HepG2 (cell line): ENCODE data around the gene ATG16L2. TPM values are rescaled to one million over a fixed set of nuclear protein-coding genes. Genes with fewer than 3 reads are reported as not detected.
"Not testable (repeated sequence)": the region's sequence is repeated elsewhere in the genome, so short reads cannot be mapped to it uniquely, and the experiment has no call there.

ENCODE experiments used
- ATAC-seq: fragments of 200-7000 bp; cut with Tn5 transposase; 3 replicates; pipeline ENCODE4 v1.9.1; 2020; ENCODE audit warnings: mild to moderate bottlenecking, moderate library complexity
- BruUV-seq: library from RNA; stranded (reverse); fragments of 400-500 nt; replicated peaks from 2 replicates; lab custom pipeline; 2021; lab: Mats Ljungman, UMichigan
- CTCF ChIA-PET: fragments of 300-600 bp; formaldehyde crosslinking; extraction: SDS; loops from one replicate; lab custom pipeline; 2021; ENCODE audit warnings: low total read pairs, inconsistent platforms, low intra/inter-chr PET ratio; lab: Yijun Ruan, JAX
- POLR2A ChIA-PET: fragments of 350-600 bp; sonication (Branson Sonifier 250); formaldehyde crosslinking; loops from one replicate; lab custom pipeline; 2020; ENCODE audit warnings: antibody characterized with exemption, inconsistent platforms; lab: Yijun Ruan, JAX
- DNase-seq: peaks from one replicate; pipeline ENCODE4 v3.0.0-alpha.2; 2015; ENCODE audit warnings: low spot score
- FAIRE-seq: peaks from 3 replicates; lab custom pipeline; 2011; peaks lifted over from hg19 to GRCh38; lab: Jason Lieb, UNC
- H2AFZ ChIP-seq: one replicate; pipeline ENCODE4 v1.6.1; 2011; ENCODE audit warnings: low read length, inconsistent platforms
- H3K27ac ChIP-seq: fragments of 300-600 bp; 3 replicates; pipeline ENCODE4 v1.8.0; 2011; ENCODE audit warnings: mixed run types, mild to moderate bottlenecking, mixed read lengths, low read length, inconsistent platforms; ENCODE audit not compliant: insufficient read depth; ENCODE audit errors: extremely low read length
- H3K27me3 ChIP-seq, 2 experiments: fragments of 200-600 bp in 1 of 2; 2 replicates in 1 of 2; 3 replicates in 1 of 2; pipeline versions ENCODE4 v1.6.0 to v1.8.0; 2011; ENCODE audit warnings: low read length in 2 of 2, mild to moderate bottlenecking in 2 of 2, moderate library complexity in 2 of 2, inconsistent platforms in 1 of 2; ENCODE audit not compliant: insufficient read depth in 2 of 2, control insufficient read depth in 1 of 2
- H3K36me3 ChIP-seq, 2 experiments: fragments of 200-600 bp in 1 of 2; replicated peaks in 1 of 2; 2 replicates in 1 of 2; 3 replicates in 1 of 2; pipeline versions ENCODE4 v1.5.1 to v1.8.0; 2011; ENCODE audit warnings: low read length in 2 of 2, inconsistent platforms in 1 of 2; ENCODE audit not compliant: insufficient read depth in 2 of 2, control insufficient read depth in 1 of 2
- H3K4me1 ChIP-seq: 2 replicates; pipeline ENCODE4 v1.5.1; 2012; ENCODE audit warnings: low read length, inconsistent platforms; ENCODE audit not compliant: insufficient read depth
- H3K4me2 ChIP-seq: 2 replicates; pipeline ENCODE4 v1.6.0; 2011; ENCODE audit warnings: low read depth, low read length, inconsistent platforms
- H3K4me3 ChIP-seq, 3 experiments: fragments of 200-600 bp in 1 of 3; sonication (generic), shearing (Covaris generic) in 1 of 3; replicated peaks in 1 of 3; 2 replicates each; pipeline ENCODE4 v1.5.1; 2011 to 2016; ENCODE audit warnings: low read length in 3 of 3, inconsistent platforms in 2 of 3, low read depth in 2 of 3, mild to moderate bottlenecking in 2 of 3, control low read depth in 1 of 3, mixed read lengths in 1 of 3; ENCODE audit not compliant: insufficient read depth in 1 of 3
- H3K79me2 ChIP-seq: one replicate; pipeline ENCODE4 v1.6.1; 2011; ENCODE audit warnings: low read length, inconsistent platforms; ENCODE audit not compliant: insufficient read depth
- H3K9ac ChIP-seq: 2 replicates; pipeline ENCODE4 v1.6.0; 2011; ENCODE audit warnings: mild to moderate bottlenecking, low read depth, low read length, inconsistent platforms; ENCODE audit not compliant: insufficient read depth
- H3K9me3 ChIP-seq: 2 replicates; pipeline ENCODE4 v1.5.1; 2012; ENCODE audit warnings: mild to moderate bottlenecking, low read length
- H4K20me1 ChIP-seq: 2 replicates; pipeline ENCODE4 v1.6.0; 2011; ENCODE audit warnings: inconsistent platforms, mild to moderate bottlenecking, low read length, moderate library complexity; ENCODE audit not compliant: insufficient read depth
- POLR2A ChIP-seq, 2 experiments: IDR thresholded peaks; 2 replicates each; pipeline ENCODE4 v1.6.1; 2011; ENCODE audit warnings: low read depth in 2 of 2, low read length in 2 of 2, mild to moderate bottlenecking in 1 of 2, moderate library complexity in 1 of 2; ENCODE audit not compliant: insufficient read depth in 1 of 2
- POLR2AphosphoS5 ChIP-seq: IDR thresholded peaks from 2 replicates; pipeline ENCODE4 v1.6.1; 2012; ENCODE audit warnings: low read depth, low read length
- POLR2G ChIP-seq: fragments of 200-400 bp; formaldehyde crosslinking; IDR thresholded peaks from 2 replicates; pipeline ENCODE4 v1.6.1; 2018; ENCODE audit warnings: mild to moderate bottlenecking, low read depth, low read length, moderate library complexity
- RBM22 ChIP-seq: fragments of 200-400 bp; formaldehyde crosslinking; optimal IDR thresholded peaks from 2 replicates; pipeline ENCODE3; 2017; ENCODE audit warnings: mild to moderate bottlenecking, low read length, moderate library complexity
- RFX5 ChIP-seq: IDR thresholded peaks from 2 replicates; pipeline ENCODE4 v1.6.1; 2011; ENCODE audit warnings: low read depth, low read length, improper control_type of control experiment
- WGBS: methylation state at CpG from one replicate; pipeline ENCODE4 v1.1.6; 2017; ENCODE audit warnings: low lambda C conversion rate; 5-methylcytosine and 5-hydroxymethylcytosine counted together
- in situ Hi-C: cut with HindIII; loops from 2 replicates; pipeline ENCODE4 v1.10.0; 2017; ENCODE audit warnings: low pct_unique_long_range_greater_than_20kb; ENCODE audit not compliant: extremely low pct_ligation_motif_present
- intact Hi-C: fragments of 100-400 bp; cut with micrococcal nuclease; formaldehyde crosslinking; loops from one replicate; pipeline ENCODE4 v1.10.0; 2022; ENCODE audit not compliant: unreplicated experiment
- polyA plus RNA-seq, 8 experiments: library from polyadenylated mRNA; depleted of rRNA in 3 of 8; stranded (reverse) in 7 of 8; unstranded in 1 of 8; fragments of >200 nt; fragmentation: Illumina TruSeq in 4 of 8; extraction: Trizol in 4 of 8; gene quantifications; 2 replicates each; pipeline versions ENCODE4 v1.2.1 to v1.2.3, GENCODE V29; 2011 to 2016; ENCODE audit warnings: low read depth in 4 of 8, missing spikeins in 1 of 8, mixed read lengths in 1 of 8; ENCODE audit not compliant: insufficient read depth in 1 of 8
- total RNA-seq, 5 experiments: library from RNA; depleted of rRNA; stranded (reverse); fragments of >200 nt; fragmentation: Illumina TruSeq; extraction: Trizol; gene quantifications; 2 replicates each; pipeline ENCODE4 v1.2.3, GENCODE V29; 2016; ENCODE audit warnings: low read depth in 1 of 5

The ATG16L2 gene
- total and polyA plus RNA-seq, 2 of the 13 experiments (the other 11 are each of a cell fraction or from before 2014, with no cell fraction given), result 6.2 to 14.8 TPM

DNA sequence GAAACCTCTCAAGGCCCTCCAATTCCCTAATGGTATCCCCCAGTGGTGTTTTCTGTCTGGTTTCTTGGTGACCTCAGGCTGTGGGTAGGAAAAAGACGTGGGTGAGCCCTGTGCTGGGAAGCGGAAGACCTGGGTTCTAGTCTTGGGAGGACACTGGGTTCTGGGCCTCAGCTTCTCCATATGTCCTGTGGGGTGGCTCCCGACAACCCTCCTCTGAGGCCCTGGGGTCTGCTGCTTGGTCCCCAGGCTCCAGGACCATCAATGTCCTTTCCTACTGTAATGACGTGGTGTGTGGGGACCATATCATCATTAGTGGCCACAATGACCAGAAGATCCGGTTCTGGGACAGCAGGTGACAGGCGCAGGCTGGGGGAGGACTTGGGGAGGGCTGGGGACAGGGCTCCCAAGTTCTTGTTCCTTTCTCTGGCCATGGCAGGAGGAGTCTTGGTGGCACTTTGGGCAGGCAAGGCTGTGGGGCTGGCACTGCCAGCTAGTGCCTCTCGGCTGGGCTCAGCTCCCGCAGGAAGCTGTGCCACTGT lies 12.8 kb downstream of the ATG16L2 start:
- Histone ChIP-seq H3K4me3 (no peak overlapping the region), H3K9me3 (no peaks in the 10 kb centered on the region), H3K36me3 (peaks cover 0 to 1% of the 10 kb centered on the region in 2 experiments; a peak in 2 of 5 replicates), H3K4me2 (no peak overlapping the region), H3K27ac (no peak overlapping the region), H3K27me3 (no peaks in the 10 kb centered on the region), H4K20me1 (no peaks in the 10 kb centered on the region), H3K4me1 (peaks cover 22% of the 10 kb centered on the region), H3K79me2 (no peaks in the 10 kb centered on the region), H2AFZ (no peak overlapping the region), H3K9ac (no peak overlapping the region)
- ATAC-seq, result no peak
- no peak for FAIRE-seq
- peak; percentile 18; the same call in 1 of the 2 replicates for TF ChIP-seq POLR2G
- no peak for TF ChIP-seq RFX5
- peak in 1 of 2 experiments; percentile 29; a peak in 1 of 4 replicates for TF ChIP-seq POLR2A (IDR thresholded peaks at IDR 0.05; ENCODE audit: insufficient read depth in 1 of 2, low read depth in 2 of 2, low read length in 2 of 2)
- TF ChIP-seq POLR2AphosphoS5, result peak; percentile 14; the same call in 1 of the 2 replicates
- TF ChIP-seq RBM22, result peak; percentile 20
- BruUV-seq, result no TSS peak
- ChIA-PET POLR2A (no interaction called here), CTCF (no interaction called here)
- in situ Hi-C loops (loop anchor here (5.0 kb wide), 1 partner anchor 350 kb away; no protein-coding TSS in a partner anchor), intact Hi-C loops (no loop called here)
- no peak for DNase-seq
- WGBS, result 96% methylated on average over 8 of the region's 8 CpGs

DNA sequence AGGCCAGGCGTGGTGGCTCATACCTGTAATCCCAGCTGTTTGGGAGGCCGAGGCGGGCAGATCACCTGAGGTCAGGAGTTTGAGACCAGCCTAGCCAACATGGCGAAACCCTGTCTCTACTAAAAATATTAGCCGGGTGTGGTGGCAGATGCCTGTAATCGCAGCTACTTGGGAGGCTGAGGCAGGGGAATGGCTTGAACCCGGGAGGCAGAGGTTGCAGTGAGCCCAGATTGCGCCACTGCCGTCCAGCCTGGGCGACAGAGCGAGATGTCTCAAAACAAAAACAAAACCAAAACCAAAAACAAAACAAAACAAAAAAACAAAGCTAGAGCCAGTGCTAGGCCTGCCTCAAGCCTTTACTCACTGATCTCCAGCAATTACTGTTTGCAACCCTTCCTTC lies 13.4 kb downstream of the ATG16L2 start:
- H4K20me1 ChIP-seq, H3K9me3 ChIP-seq, CTCF ChIA-PET, H2AFZ ChIP-seq, ATAC-seq, BruUV-seq, H3K79me2 ChIP-seq, H3K9ac ChIP-seq, H3K27me3 ChIP-seq, intact Hi-C loops, POLR2A ChIA-PET, FAIRE-seq, H3K4me2 ChIP-seq, DNase-seq, H3K27ac ChIP-seq, H3K36me3 ChIP-seq, H3K4me3 ChIP-seq: not testable (repeated sequence)
- peaks cover 24% of the 10 kb centered on the region for H3K4me1 ChIP-seq
- WGBS, result 83% methylated on average over 11 of the region's 11 CpGs
- in situ Hi-C loops, result loop anchor here (5.0 kb wide), 1 partner anchor 350 kb away; no protein-coding TSS in a partner anchor
